HepG2 (cell line): ENCODE measurements around the gene CCDC197. TPM values are rescaled to one million over a fixed set of nuclear protein-coding genes. Genes with fewer than 3 reads are reported as not detected.

ENCODE experiments used
- ATAD3A ChIP-seq: sonication (generic); formaldehyde crosslinking; IDR thresholded peaks from 2 replicates; pipeline ENCODE4 v1.4.0; 2020; ENCODE audit warnings: missing genetic modification reagents
- JUND ChIP-seq: sonication (generic); formaldehyde crosslinking; IDR thresholded peaks from 2 replicates; pipeline ENCODE4 v1.8.0; 2022; ENCODE audit warnings: mild to moderate bottlenecking, missing genetic modification reagents
- NAIF1 ChIP-seq: sonication (generic); formaldehyde crosslinking; IDR thresholded peaks from 2 replicates; pipeline ENCODE4 v1.5.0; 2020; ENCODE audit warnings: mild to moderate bottlenecking, missing genetic modification reagents, borderline replicate concordance
- ONECUT2 ChIP-seq: sonication (generic); formaldehyde crosslinking; IDR thresholded peaks from 2 replicates; pipeline ENCODE4 v1.4.0; 2020; ENCODE audit warnings: missing genetic modification reagents
- PHF5A ChIP-seq: IDR thresholded peaks from one replicate; pipeline ENCODE4 v1.6.1; 2018; ENCODE audit warnings: low read depth, missing genetic modification reagents; ENCODE audit not compliant: unreplicated experiment
- SP1 ChIP-seq, 2 experiments: fragments of 450-650 bp in 1 of 2; sonication (generic) in 1 of 2; formaldehyde crosslinking in 1 of 2; IDR thresholded peaks; 2 replicates each; pipeline versions ENCODE4 v1.4.0 to v1.6.1; 2016 to 2020; ENCODE audit warnings: missing genetic modification reagents in 1 of 2
- ZFYVE20 ChIP-seq: sonication (generic); formaldehyde crosslinking; IDR thresholded peaks from 2 replicates; pipeline ENCODE4 v1.8.0; 2023; ENCODE audit warnings: low read depth, mild to moderate bottlenecking, moderate library complexity, missing genetic modification reagents, borderline replicate concordance
- ZNF33A ChIP-seq: sonication (generic); formaldehyde crosslinking; IDR thresholded peaks from 2 replicates; pipeline ENCODE4 v1.5.1; 2020; ENCODE audit warnings: missing genetic modification reagents, mild to moderate bottlenecking, moderate library complexity, borderline replicate concordance
- polyA plus RNA-seq, 8 experiments: library from polyadenylated mRNA; depleted of rRNA in 3 of 8; stranded (reverse) in 7 of 8; unstranded in 1 of 8; fragments of >200 nt; fragmentation: Illumina TruSeq in 4 of 8; extraction: Trizol in 4 of 8; gene quantifications; 2 replicates each; pipeline versions ENCODE4 v1.2.1 to v1.2.3, GENCODE V29; 2011 to 2016; ENCODE audit warnings: low read depth in 4 of 8, missing spikeins in 1 of 8, mixed read lengths in 1 of 8; ENCODE audit not compliant: insufficient read depth in 1 of 8
- total RNA-seq, 5 experiments: library from RNA; depleted of rRNA; stranded (reverse); fragments of >200 nt; fragmentation: Illumina TruSeq; extraction: Trizol; gene quantifications; 2 replicates each; pipeline ENCODE4 v1.2.3, GENCODE V29; 2016; ENCODE audit warnings: low read depth in 1 of 5
- TF ChIP-seq, protein P1 (sequence below): sonication (generic); formaldehyde crosslinking; IDR thresholded peaks from 2 replicates; pipeline ENCODE4 v1.5.0; 2020; ENCODE audit warnings: mild to moderate bottlenecking, missing genetic modification reagents
- TF ChIP-seq, protein P2 (sequence below): sonication (generic); formaldehyde crosslinking; IDR thresholded peaks from 2 replicates; pipeline ENCODE4 v1.5.1; 2020; ENCODE audit warnings: mild to moderate bottlenecking, missing genetic modification reagents
- TF ChIP-seq, protein P3 (sequence below): sonication (generic); formaldehyde crosslinking; IDR thresholded peaks from 2 replicates; pipeline ENCODE4 v1.9.0; 2021; ENCODE audit warnings: mild to moderate bottlenecking, missing genetic modification reagents
- TF ChIP-seq, protein P4 (sequence below): sonication (generic); formaldehyde crosslinking; IDR thresholded peaks from 2 replicates; pipeline ENCODE4 v1.4.0; 2020; ENCODE audit warnings: missing genetic modification reagents

The CCDC197 gene
- total and polyA plus RNA-seq, 2 of the 13 experiments (the other 11 are each of a cell fraction or from before 2014, with no cell fraction given) = 0.11 to 0.13 TPM

DNA sequence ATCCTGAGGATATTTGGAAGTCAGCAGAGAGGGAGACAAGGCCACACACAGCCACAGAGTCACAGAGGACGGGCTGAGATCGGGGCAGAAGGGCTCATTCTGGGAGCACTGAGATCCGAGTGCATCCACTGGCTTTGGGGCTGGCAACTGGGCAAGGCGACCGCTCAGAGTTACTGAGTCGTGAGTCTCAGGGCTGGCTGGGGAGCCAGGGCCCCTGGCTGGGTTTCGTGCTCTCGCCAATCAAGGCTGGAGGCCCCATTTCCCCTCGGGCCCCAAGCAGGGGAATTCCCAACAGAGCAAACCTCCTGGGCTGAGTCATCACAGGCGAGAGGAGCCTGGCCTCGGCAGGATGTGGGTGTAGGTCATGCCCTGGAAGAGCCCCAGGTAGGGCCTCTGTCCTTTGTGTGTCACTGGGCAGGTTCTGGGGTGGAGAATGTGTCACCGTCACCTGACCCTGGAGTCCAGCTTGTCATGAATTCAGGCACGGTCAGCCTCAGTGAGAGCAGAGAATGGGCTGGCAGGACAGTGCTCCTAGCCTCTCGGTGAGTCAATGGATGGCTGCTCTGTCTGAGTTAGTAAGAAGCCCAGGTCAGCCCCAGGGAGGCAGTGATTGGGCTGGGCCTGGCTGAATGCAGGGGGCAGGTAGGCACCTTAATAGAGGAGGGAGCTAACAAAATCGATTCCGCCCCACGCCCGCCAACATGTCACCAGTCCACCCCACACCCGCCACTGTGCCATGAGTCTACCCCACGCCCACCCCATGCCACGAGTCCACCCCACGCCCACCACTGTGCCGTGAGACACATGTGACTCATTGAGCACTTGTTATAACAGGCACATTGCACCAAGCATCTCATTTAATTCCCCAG, 37.6 kb upstream of the CCDC197 start (continued):
- peak; percentile 77 for TF ChIP-seq NAIF1 (CRISPR knock-in tag)
- TF ChIP-seq, protein P1, sequence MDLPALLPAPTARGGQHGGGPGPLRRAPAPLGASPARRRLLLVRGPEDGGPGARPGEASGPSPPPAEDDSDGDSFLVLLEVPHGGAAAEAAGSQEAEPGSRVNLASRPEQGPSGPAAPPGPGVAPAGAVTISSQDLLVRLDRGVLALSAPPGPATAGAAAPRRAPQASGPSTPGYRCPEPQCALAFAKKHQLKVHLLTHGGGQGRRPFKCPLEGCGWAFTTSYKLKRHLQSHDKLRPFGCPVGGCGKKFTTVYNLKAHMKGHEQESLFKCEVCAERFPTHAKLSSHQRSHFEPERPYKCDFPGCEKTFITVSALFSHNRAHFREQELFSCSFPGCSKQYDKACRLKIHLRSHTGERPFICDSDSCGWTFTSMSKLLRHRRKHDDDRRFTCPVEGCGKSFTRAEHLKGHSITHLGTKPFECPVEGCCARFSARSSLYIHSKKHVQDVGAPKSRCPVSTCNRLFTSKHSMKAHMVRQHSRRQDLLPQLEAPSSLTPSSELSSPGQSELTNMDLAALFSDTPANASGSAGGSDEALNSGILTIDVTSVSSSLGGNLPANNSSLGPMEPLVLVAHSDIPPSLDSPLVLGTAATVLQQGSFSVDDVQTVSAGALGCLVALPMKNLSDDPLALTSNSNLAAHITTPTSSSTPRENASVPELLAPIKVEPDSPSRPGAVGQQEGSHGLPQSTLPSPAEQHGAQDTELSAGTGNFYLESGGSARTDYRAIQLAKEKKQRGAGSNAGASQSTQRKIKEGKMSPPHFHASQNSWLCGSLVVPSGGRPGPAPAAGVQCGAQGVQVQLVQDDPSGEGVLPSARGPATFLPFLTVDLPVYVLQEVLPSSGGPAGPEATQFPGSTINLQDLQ (CRISPR knock-in tag) = no peak
- no peak for TF ChIP-seq ONECUT2
- TF ChIP-seq SP1 (IDR thresholded peaks at IDR 0.05) = no peak
- peak; percentile 46; the same call in 1 of the 2 replicates for TF ChIP-seq SP1 (CRISPR knock-in tag; IDR thresholded peaks at IDR 0.05)
- TF ChIP-seq ZFYVE20 (CRISPR knock-in tag) = no peak
- TF ChIP-seq, protein P2, sequence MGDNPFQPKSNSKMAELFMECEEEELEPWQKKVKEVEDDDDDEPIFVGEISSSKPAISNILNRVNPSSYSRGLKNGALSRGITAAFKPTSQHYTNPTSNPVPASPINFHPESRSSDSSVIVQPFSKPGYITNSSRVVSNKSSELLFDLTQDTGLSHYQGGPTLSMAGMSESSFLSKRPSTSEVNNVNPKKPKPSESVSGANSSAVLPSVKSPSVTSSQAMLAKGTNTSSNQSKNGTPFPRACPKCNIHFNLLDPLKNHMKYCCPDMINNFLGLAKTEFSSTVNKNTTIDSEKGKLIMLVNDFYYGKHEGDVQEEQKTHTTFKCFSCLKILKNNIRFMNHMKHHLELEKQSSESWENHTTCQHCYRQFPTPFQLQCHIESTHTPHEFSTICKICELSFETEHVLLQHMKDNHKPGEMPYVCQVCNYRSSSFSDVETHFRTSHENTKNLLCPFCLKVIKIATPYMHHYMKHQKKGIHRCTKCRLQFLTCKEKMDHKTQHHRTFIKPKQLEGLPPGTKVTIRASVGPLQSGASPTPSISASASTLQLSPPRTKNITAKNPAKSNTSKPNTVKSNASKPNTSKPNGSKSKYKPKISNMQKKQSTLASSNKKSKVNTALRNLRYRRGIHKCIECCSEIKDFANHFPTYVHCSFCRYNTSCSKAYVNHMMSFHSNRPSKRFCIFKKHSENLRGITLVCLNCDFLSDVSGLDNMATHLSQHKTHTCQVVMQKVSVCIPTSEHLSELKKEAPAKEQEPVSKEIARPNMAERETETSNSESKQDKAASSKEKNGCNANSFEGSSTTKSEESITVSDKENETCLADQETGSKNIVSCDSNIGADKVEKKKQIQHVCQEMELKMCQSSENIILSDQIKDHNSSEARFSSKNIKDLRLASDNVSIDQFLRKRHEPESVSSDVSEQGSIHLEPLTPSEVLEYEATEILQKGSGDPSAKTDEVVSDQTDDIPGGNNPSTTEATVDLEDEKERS (CRISPR knock-in tag) = peak; percentile 93
- peak; percentile 99 for TF ChIP-seq JUND (CRISPR knock-in tag)
- TF ChIP-seq, protein P3, sequence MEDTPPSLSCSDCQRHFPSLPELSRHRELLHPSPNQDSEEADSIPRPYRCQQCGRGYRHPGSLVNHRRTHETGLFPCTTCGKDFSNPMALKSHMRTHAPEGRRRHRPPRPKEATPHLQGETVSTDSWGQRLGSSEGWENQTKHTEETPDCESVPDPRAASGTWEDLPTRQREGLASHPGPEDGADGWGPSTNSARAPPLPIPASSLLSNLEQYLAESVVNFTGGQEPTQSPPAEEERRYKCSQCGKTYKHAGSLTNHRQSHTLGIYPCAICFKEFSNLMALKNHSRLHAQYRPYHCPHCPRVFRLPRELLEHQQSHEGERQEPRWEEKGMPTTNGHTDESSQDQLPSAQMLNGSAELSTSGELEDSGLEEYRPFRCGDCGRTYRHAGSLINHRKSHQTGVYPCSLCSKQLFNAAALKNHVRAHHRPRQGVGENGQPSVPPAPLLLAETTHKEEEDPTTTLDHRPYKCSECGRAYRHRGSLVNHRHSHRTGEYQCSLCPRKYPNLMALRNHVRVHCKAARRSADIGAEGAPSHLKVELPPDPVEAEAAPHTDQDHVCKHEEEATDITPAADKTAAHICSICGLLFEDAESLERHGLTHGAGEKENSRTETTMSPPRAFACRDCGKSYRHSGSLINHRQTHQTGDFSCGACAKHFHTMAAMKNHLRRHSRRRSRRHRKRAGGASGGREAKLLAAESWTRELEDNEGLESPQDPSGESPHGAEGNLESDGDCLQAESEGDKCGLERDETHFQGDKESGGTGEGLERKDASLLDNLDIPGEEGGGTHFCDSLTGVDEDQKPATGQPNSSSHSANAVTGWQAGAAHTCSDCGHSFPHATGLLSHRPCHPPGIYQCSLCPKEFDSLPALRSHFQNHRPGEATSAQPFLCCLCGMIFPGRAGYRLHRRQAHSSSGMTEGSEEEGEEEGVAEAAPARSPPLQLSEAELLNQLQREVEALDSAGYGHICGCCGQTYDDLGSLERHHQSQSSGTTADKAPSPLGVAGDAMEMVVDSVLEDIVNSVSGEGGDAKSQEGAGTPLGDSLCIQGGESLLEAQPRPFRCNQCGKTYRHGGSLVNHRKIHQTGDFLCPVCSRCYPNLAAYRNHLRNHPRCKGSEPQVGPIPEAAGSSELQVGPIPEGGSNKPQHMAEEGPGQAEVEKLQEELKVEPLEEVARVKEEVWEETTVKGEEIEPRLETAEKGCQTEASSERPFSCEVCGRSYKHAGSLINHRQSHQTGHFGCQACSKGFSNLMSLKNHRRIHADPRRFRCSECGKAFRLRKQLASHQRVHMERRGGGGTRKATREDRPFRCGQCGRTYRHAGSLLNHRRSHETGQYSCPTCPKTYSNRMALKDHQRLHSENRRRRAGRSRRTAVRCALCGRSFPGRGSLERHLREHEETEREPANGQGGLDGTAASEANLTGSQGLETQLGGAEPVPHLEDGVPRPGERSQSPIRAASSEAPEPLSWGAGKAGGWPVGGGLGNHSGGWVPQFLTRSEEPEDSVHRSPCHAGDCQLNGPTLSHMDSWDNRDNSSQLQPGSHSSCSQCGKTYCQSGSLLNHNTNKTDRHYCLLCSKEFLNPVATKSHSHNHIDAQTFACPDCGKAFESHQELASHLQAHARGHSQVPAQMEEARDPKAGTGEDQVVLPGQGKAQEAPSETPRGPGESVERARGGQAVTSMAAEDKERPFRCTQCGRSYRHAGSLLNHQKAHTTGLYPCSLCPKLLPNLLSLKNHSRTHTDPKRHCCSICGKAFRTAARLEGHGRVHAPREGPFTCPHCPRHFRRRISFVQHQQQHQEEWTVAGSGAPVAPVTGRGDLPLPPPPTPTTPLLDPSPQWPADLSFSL (CRISPR knock-in tag) = 0 out of 2 replicates have a peak, but pooled peaks have one; percentile 53
- TF ChIP-seq PHF5A = peak; percentile 83
- TF ChIP-seq, protein P4, sequence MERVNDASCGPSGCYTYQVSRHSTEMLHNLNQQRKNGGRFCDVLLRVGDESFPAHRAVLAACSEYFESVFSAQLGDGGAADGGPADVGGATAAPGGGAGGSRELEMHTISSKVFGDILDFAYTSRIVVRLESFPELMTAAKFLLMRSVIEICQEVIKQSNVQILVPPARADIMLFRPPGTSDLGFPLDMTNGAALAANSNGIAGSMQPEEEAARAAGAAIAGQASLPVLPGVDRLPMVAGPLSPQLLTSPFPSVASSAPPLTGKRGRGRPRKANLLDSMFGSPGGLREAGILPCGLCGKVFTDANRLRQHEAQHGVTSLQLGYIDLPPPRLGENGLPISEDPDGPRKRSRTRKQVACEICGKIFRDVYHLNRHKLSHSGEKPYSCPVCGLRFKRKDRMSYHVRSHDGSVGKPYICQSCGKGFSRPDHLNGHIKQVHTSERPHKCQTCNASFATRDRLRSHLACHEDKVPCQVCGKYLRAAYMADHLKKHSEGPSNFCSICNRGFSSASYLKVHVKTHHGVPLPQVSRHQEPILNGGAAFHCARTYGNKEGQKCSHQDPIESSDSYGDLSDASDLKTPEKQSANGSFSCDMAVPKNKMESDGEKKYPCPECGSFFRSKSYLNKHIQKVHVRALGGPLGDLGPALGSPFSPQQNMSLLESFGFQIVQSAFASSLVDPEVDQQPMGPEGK (CRISPR knock-in tag) = peak; percentile 86
- TF ChIP-seq ATAD3A (CRISPR knock-in tag) = no peak
- no peak for TF ChIP-seq ZNF33A
